ENCODE measurements around the gene USP28. TPM values are rescaled to one million over a fixed set of nuclear protein-coding genes. Genes with fewer than 3 reads are reported as not detected.

USP28 gene
- total RNA-seq, 1 donor from 2014 or later: 39.4 TPM

- no peak for DNase-seq (ENCODE audit: low read depth, low spot score)
- no peaks in the 10 kb centered on the region for H3K9me3 Mint-ChIP-seq
- TF ChIP-seq CTCF (conservative IDR thresholded peaks at IDR 0.05): no peak
- H3K4me3 Mint-ChIP-seq: no peak overlapping the region
- H3K36me3 Mint-ChIP-seq (ENCODE audit: low read depth): peaks cover 11% of the 10 kb centered on the region
- peaks cover 9% of the 10 kb centered on the region for H3K4me1 Mint-ChIP-seq
- no peak overlapping the region for H3K27ac Mint-ChIP-seq (ENCODE audit: unreplicated experiment)
- H3K27me3 Mint-ChIP-seq (ENCODE audit: low read depth): no peaks in the 10 kb centered on the region
Observed at GRCh38 chr11:113855803-113856202, 19.6 kb downstream of the USP28 start.

- Mint-ChIP-seq H3K27ac (ENCODE audit: unreplicated experiment) (no peak overlapping the region), H3K4me3 (no peak overlapping the region), H3K4me1 (no peaks in the 10 kb centered on the region), H3K36me3 (ENCODE audit: low read depth) (peaks cover 24% of the 10 kb centered on the region), H3K9me3 (no peaks in the 10 kb centered on the region), H3K27me3 (ENCODE audit: low read depth) (no peaks in the 10 kb centered on the region)
- DNase-seq (ENCODE audit: low read depth, low spot score): no peak
- no peak for TF ChIP-seq CTCF (conservative IDR thresholded peaks at IDR 0.05)
Observed at GRCh38 chr11:113850188-113850587, 25.2 kb downstream of the USP28 start.

GRCh38 chr11:113849713-113850112 is 25.7 kb downstream of the USP28 start:
- no peaks in the 10 kb centered on the region for H3K27me3 Mint-ChIP-seq (ENCODE audit: low read depth)
- no peak overlapping the region for H3K27ac Mint-ChIP-seq (ENCODE audit: unreplicated experiment)
- no peaks in the 10 kb centered on the region for H3K9me3 Mint-ChIP-seq
- H3K4me3 Mint-ChIP-seq: no peak overlapping the region
- peaks cover 23% of the 10 kb centered on the region for H3K36me3 Mint-ChIP-seq (ENCODE audit: low read depth)
- no peaks in the 10 kb centered on the region for H3K4me1 Mint-ChIP-seq
- DNase-seq (ENCODE audit: low read depth, low spot score): no peak
- no peak for TF ChIP-seq CTCF (conservative IDR thresholded peaks at IDR 0.05)

- H3K27me3 Mint-ChIP-seq (ENCODE audit: low read depth): no peaks in the 10 kb centered on the region
- H3K9me3 Mint-ChIP-seq: no peaks in the 10 kb centered on the region
- peaks cover 20% of the 10 kb centered on the region for H3K36me3 Mint-ChIP-seq (ENCODE audit: low read depth)
- H3K4me3 Mint-ChIP-seq: no peak overlapping the region
- no peaks in the 10 kb centered on the region for H3K4me1 Mint-ChIP-seq
- TF ChIP-seq CTCF (conservative IDR thresholded peaks at IDR 0.05): no peak
- H3K27ac Mint-ChIP-seq (ENCODE audit: unreplicated experiment): no peak overlapping the region
- DNase-seq (ENCODE audit: low read depth, low spot score): no peak
Observed at GRCh38 chr11:113847580-113847979, 27.8 kb downstream of the USP28 start.

- no peak overlapping the region for H3K4me3 Mint-ChIP-seq
- peaks cover 20% of the 10 kb centered on the region for H3K36me3 Mint-ChIP-seq (ENCODE audit: low read depth)
- H3K27ac Mint-ChIP-seq (ENCODE audit: unreplicated experiment): no peak overlapping the region
- no peak for TF ChIP-seq CTCF (conservative IDR thresholded peaks at IDR 0.05)
- no peaks in the 10 kb centered on the region for H3K9me3 Mint-ChIP-seq
- no peaks in the 10 kb centered on the region for H3K27me3 Mint-ChIP-seq (ENCODE audit: low read depth)
- no peaks in the 10 kb centered on the region for H3K4me1 Mint-ChIP-seq
- DNase-seq (ENCODE audit: low read depth, low spot score): no peak
Observed at GRCh38 chr11:113847111-113847510, 28.3 kb downstream of the USP28 start.

DNA sequence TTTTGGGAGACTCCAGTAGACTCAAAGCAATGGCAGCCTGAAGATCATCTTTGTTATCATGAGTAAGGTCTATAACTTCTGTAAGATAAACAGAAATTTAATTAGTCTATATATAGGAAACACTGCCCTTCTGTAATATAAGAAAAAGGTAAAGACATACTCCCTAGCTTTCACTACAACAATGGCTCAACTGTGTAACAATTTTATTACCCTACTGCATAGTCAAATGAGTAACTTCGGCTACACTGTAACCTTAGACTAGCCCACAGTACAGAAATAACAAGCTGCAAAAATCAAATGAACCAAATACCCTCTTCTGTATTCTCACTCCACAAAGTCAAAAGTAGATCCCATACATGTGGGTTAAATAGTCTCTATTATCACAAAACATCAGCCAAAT is 33.7 kb downstream of the USP28 start:
- no peaks in the 10 kb centered on the region for H3K9me3 Mint-ChIP-seq
- peaks cover 3% of the 10 kb centered on the region for H3K4me1 Mint-ChIP-seq
- no peak for TF ChIP-seq CTCF (conservative IDR thresholded peaks at IDR 0.05)
- H3K4me3 Mint-ChIP-seq: no peak overlapping the region
- no peak for DNase-seq (ENCODE audit: low read depth, low spot score)
- H3K36me3 Mint-ChIP-seq (ENCODE audit: low read depth): peaks cover 11% of the 10 kb centered on the region
- H3K27ac Mint-ChIP-seq (ENCODE audit: unreplicated experiment): no peak overlapping the region
- no peaks in the 10 kb centered on the region for H3K27me3 Mint-ChIP-seq (ENCODE audit: low read depth)
